NCI-H2107 treated with DMSO at 0.1 percent for 48 hours (cell line): ENCODE results near the gene CASP9.
"Not testable (repeated sequence)": the region's sequence is repeated elsewhere in the genome, so short reads cannot be mapped to it uniquely, and the experiment has no call there.

Experiments used
- DNase-seq: peaks from one replicate; lab custom pipeline; 2025; ENCODE audit not compliant: unreplicated experiment; lab: John Stamatoyannopoulos, UW

Gene CASP9

GRCh38 chr1:15471723-15472122 lies 52.3 kb downstream of the CASP9 start:
- DNase-seq = not testable (repeated sequence)

DNA sequence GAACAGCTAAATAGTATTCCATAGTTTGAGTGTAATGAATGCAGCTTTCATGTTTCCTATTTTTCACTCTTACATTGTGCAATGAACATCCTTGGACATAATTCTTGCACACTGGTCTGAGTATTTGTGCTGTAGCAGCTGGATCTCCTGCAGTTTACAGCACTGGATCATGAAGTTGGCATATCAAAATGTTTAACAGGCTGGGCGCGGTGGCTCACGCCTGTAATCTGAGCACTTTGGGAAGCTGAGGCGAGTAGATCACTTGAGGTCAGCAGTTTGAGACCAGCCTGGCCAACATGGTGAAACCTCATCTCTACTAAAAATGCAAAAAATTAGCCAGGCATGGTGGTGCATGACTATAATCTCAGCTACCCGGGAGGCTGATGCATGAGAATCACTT lies 52.9 kb downstream of the CASP9 start:
- not testable (repeated sequence) for DNase-seq

- DNase-seq = not testable (repeated sequence)
These were observed 54.1 kb downstream of the CASP9 start for GRCh38 chr1:15469821-15470448.

- DNase-seq = no peak
These were observed 54.7 kb downstream of the CASP9 start for GRCh38 chr1:15469361-15469760.

DNA sequence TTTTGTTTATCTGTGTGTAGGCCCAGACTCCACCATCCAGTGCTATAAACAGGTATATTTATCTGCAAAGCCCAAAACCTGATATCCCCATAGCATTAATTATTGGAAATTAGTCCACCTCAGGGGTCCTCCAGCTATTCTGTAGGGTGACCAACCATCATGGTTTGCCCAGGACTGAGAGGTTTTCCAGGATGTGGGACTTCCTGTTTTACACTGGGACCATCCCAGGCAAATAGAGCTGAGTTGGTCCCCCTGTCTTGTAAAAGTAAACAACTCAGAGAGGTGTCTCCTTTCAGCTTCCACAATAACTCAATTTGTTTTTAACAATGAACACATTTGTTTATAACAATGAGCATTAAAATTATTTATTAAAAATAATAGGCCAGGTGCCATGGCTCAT lies 55.9 kb downstream of the CASP9 start:
- DNase-seq = no peak

GRCh38 chr1:15466955-15467625 lies 56.9 kb downstream of the CASP9 start:
- not testable (repeated sequence) for DNase-seq

DNA sequence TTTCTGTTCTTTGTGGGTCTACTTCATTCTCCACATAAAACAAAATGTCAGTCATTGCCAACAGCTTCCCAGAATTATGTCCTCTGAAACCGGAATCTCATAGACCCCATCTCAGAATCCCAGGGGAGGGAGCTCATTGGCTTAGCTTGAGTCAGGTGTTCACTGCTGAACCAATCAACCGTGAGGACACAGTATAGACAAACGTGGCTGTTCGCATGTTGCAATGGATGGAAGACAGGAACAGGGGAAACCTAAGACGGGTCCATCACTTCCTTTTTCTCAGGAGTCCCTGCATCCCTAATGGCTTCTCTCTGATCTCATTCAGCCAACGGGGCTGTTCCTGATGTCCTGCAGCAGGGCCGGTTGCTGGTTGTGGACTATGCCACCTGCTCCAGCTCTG lies 58.3 kb downstream of the CASP9 start:
- no peak for DNase-seq

DNA sequence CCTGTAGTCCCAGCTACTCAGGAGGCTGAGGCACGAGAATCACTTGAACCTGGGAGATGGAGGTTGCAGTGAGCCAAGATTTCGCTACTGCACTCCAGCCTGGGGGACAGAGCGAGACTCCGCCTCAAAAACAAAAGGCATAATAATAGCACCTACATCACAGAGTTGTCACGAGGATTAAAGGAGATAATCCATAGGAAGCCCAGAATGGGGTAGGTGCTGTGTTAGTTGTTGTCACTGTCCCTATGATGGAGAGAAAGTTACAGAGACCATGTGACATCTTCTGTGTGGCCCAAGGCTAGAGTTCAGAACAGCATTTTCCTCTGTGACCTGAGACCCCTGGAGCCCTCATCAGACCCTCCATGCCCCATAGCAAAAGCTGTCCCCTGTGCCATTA lies 60.1 kb downstream of the CASP9 start:
- DNase-seq = not testable (repeated sequence)

- peak; percentile 85 for DNase-seq
These were observed 60.8 kb downstream of the CASP9 start for GRCh38 chr1:15463064-15463800.

DNA sequence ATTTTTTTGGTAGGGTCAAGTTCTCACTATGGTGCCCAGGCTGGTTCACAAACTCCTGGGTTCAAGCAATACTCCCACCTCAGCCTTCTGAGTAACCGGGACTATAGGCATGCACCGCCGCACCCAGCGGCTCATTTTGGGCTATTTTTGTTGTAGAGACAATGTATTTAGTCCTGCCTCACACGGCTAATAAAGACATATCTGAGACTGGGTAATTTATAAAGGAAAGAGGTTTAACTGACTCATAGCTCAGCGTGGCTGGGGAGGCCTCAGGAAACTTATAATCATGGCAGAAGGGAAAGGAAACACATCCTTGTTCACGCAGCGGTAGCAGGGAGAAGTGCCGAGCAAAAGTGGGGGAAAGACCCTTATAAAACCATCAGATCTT lies 63.3 kb downstream of the CASP9 start:
- DNase-seq = no peak

- DNase-seq = peak; percentile 54
These were observed 64.0 kb downstream of the CASP9 start for GRCh38 chr1:15459771-15460707.

DNA sequence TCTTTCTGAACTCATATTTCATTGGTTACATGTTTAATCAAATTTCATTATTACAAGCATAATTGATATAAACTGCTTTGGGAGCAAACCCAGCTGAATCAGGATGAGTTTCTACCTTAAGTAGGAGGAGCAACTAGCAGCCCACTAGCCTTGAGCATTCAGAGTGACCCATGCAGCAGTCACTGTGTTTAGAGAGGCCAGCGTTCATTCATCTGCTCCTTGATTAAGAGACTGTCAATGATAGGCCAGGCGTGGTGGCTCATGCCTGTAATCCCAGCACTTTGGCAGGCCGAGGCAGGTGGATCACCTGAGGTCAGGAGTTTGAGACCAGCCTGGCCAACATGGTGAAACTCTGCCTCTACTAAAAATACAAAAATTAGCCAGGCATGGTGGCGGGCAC lies 65.6 kb downstream of the CASP9 start:
- not testable (repeated sequence) for DNase-seq

- DNase-seq = no peak
These were observed 66.4 kb downstream of the CASP9 start for GRCh38 chr1:15457585-15457984.

DNA sequence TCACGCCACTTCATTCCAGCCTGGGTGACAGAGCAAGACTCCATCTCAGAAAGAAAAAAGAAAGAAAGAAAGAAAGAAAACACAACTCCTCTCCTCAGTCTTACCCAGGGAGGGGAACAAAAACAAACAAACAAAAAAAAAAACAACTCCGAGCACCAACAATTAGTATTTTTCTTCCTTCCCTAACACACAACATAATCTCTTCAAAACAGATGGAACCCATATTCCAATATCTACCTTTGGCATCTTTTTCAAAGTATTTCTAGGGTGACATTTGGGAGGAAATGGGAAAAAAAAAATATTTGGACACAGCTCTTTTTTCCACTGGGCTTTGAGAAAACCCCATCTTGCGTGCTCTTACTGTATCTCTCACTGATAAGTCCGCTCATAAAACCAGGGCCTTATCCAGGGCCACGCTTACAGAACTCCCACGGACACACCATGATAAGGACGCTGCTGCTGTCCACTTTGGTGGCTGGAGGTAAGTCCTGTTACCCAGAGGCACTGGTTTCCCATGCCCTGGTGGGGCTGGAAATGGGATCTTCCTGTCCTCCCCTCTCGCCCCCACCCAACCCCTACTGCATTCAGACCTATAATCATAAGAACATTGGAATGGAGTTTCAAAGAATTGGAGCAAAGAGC lies 67.6 kb downstream of the CASP9 start, which contains the start of gene CELA2A:
CELA2A (plus strand) TSS at position 420 of the 642 bp plus-strand sequence; CDS start at position 442, 22 bp downstream.
- DNase-seq = no peak

GRCh38 chr1:15455522-15455921 lies 68.5 kb downstream of the CASP9 start:
- no peak for DNase-seq

DNA sequence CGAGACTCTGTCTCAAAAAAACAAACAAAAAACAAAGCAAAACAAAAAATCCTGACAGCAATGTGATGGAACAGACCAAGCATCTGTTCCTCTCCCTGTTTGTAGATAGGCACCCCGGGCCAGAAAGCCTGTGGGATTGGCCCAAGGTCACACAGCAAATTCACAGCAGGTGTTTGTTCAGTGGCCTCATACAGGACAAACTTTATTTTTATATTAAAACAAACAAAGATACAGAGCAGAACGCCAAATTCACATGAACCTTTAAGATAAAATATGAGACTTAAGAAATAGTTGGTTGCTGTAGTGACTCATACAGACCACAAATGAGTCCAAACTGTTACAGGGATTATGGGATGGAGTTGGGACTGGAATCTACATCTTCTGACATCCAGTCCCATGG lies 69.8 kb downstream of the CASP9 start:
- DNase-seq = no peak

DNA sequence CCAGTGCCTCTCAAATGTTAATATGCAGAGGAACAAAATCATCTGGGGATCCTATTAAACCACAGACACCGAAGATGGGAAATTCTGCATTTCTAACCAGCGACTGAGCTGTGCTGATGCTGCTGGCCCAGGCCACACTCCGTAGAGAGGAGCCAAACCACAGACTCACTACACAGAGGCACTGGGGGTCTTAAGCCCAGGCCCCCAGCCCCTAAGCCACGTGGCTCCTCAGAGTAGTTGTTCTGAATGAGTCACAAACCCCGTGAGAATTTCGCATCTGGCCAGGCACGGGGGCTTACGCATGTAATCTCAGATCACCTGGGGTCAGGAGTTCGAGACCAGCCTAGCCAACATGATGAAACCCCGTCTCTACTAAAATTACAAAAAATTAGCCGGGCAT lies 70.3 kb downstream of the CASP9 start:
- no peak for DNase-seq

DNA sequence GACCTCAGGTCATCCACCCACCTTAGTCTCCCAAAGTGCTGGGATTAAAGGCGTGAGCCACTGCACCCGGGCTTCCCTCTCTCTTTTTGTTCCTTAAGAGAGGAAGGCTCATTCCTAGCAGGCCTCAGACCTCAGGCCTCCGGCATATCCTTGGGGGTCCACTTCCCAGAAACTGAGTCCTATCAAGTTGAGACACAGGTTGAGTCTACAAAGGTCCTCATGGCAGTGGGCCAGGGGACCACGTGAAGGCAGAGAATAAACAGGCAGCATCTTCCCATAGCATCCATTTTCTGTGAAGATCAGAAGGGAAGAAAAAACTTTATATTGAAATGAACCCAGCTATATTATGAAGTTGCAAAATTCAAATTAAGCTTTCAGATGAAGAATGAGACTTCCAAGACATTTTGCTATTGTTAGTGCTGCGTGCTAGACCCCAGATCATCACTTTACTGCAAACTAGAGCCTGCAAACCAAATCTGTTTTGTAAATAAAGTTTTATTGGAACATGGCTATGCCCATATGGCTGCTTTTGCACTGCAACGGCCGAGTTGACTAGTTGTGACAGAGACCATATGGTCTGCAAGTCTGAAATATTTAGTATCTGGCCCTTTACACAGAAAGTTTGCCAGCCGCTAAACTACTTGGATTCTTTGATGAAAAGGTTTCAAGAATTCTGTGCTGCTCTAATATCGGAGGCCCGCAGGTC lies 71.0 kb downstream of the CASP9 start:
- DNase-seq = no peak

- DNase-seq = no peak
These were observed 71.8 kb downstream of the CASP9 start for GRCh38 chr1:15452216-15452615.
